ENCODE measurements around the gene ACSS1.
A peak's percentile ranks its signal among the peaks of the same experiment; 100 is the strongest.

ACSS1 gene

GRCh38 chr20:25045343-25045712, 12.6 kb downstream of the ACSS1 start:
- DNase-seq: no peak

- DNase-seq: no peak
Measured at GRCh38 chr20:25044660-25045342, 13.1 kb downstream of the ACSS1 start.

GRCh38 chr20:25044261-25044560, 13.7 kb downstream of the ACSS1 start:
- no peak for DNase-seq

GRCh38 chr20:25043499-25044260, 14.3 kb downstream of the ACSS1 start:
- DNase-seq: no peak

GRCh38 chr20:25042531-25043498, 15.1 kb downstream of the ACSS1 start:
- peak; percentile 35 for DNase-seq

GRCh38 chr20:25041813-25042530, 16.0 kb downstream of the ACSS1 start:
- no peak for DNase-seq

- no peak for DNase-seq
Measured at GRCh38 chr20:25040438-25040831, 17.5 kb downstream of the ACSS1 start.

GRCh38 chr20:25039697-25040437, 18.1 kb downstream of the ACSS1 start:
- DNase-seq: peak; percentile 37

- no peak for DNase-seq
Measured at GRCh38 chr20:25038591-25039015, 19.3 kb downstream of the ACSS1 start.

GRCh38 chr20:25038103-25038410, 19.9 kb downstream of the ACSS1 start:
- no peak for DNase-seq

- DNase-seq: no peak
Measured at GRCh38 chr20:25037288-25038102, 20.4 kb downstream of the ACSS1 start.

GRCh38 chr20:25036331-25036936, 21.5 kb downstream of the ACSS1 start:
- no peak for DNase-seq

GRCh38 chr20:25035921-25036320, 22.0 kb downstream of the ACSS1 start:
- DNase-seq: no peak

- DNase-seq: no peak
Measured at GRCh38 chr20:25033924-25034300, 24.0 kb downstream of the ACSS1 start.

GRCh38 chr20:25033265-25033923, 24.5 kb downstream of the ACSS1 start:
- peak; percentile 79 for DNase-seq

GRCh38 chr20:25032478-25033264, 25.3 kb downstream of the ACSS1 start:
- DNase-seq: no peak

GRCh38 chr20:25032065-25032477, 25.9 kb downstream of the ACSS1 start:
- no peak for DNase-seq

GRCh38 chr20:25031241-25031640, 26.7 kb downstream of the ACSS1 start:
- DNase-seq: no peak

- DNase-seq: no peak
Measured at GRCh38 chr20:25030649-25031207, 27.2 kb downstream of the ACSS1 start.

Measured in NCI-H510A treated with DMSO at 0.1 percent for 48 hours (cell line).